HG03439 (cell line): ENCODE data around the gene LGSN.
"Not testable (repeated sequence)": the region's sequence is repeated elsewhere in the genome, so short reads cannot be mapped to it uniquely, and the experiment has no call there.

Experiments used
- ATAC-seq: cut with Tn5 transposase; IDR thresholded peaks from one replicate; pipeline ENCODE4 v1.9.1; 2021; ENCODE audit warnings: mild to moderate bottlenecking, moderate library complexity; ENCODE audit not compliant: unreplicated experiment

LGSN gene

GRCh38 chr6:63246581-63246980 is 73.2 kb downstream of the LGSN start:
- no peak for ATAC-seq

DNA sequence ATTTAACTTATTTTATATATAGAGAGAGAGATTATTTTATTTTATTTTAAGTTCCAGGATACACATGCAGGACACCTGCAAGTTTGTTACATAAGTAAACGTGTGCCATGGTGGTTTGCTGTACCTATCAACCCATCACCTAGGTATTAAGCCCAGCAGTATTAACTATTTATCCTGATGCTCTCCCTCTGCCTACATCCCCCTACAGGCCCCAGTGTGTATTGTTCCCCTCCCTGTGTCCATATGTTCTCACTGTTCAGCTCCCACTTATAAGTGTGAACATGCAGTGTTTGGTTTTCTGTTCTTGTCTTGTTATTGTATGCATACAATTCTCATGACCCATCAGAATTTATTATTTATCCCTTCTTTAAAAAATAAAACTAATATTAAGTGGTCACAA is 73.9 kb downstream of the LGSN start:
- ATAC-seq = peak; percentile 53

DNA sequence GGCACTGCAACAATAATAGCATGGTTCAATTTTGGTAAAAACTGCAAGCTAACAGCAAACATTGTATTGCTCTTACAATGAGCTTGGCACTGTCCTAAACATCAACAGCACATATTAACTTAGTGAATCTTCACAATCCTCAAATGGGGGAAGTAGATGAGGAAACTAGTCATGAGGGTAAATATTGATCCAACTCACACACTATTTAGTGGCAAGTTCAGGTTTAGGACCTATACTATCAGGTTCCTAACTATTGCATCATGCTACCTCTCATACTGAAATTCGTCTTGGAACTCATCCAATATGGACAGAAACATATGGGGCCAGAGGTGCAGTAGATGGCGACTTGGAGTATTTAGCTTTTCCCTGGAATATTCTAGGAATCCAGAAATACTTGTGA is 74.4 kb downstream of the LGSN start:
- no peak for ATAC-seq

- no peak for ATAC-seq
Measured at GRCh38 chr6:63236398-63236817, 83.4 kb downstream of the LGSN start.

- ATAC-seq = not testable (repeated sequence)
Measured at GRCh38 chr6:63230511-63230910, 89.3 kb downstream of the LGSN start.

DNA sequence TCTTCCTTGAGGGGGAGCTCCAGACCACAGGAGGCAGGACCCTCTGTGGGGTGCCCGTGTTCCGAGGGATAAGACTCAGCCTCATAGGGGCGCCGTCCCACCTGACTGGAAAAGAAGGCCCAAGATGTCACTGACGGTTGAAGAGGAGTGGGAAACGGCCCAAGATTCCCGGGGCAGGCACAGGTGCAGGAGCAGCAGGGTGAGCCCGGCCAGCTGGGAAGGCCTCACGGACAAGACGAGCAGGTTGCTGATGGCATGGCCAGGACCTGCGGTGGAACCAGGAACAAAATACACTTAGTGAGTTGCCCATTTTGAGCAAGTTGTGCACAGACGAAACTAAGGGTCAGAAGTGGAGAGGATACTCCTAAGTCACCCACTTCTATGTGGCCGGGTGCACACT is 89.8 kb downstream of the LGSN start:
- ATAC-seq = not testable (repeated sequence)

DNA sequence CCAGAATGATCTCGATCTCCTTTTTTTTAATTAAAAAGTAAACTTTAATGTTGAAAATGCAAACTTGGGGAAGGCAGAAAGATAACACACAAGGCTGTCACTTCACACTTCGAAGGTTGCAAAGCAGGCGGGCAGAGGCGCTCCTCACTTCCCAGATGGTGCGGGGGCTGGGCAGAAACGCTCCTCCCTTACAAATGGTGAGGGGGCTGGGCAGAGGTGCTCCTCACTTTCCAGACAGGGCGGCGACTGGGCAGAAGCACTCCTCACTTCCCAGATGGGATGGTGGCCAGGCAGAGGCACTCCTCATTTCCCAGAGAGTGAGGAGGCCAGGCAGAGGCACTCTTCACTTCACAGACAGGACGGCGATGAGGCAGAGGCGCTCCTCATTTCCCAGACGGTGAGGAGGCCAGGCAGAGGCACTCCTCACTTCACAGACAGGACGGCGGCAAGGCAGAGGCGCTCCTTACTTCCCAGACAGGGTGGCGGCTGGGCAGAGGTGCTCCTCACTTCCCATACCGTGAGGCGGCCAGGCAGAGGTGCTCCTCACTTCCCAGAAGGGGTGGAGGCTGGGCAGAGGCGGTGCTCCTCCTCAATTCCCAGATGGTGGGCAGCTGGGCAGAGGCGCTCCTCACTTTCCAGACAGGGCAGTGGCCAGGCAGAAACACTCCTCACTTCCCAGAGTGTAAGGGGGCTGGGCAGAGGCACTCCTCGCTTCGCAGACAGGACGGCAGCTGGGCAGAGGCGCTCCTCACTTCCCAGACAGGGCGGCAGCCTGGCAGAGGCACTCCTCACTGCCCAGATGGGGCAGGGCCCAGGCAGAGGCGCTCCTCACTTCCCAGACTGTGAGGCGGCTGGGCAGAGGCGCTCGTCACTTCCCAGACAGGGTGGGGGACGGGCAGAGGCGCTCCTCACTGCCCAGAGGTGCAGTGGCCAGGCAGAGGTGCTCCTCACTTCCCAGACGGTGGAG is 91.6 kb downstream of the LGSN start:
- ATAC-seq = not testable (repeated sequence)

- ATAC-seq = not testable (repeated sequence)
Measured at GRCh38 chr6:63225987-63226386, 93.8 kb downstream of the LGSN start.
